NB4 (cell line): ENCODE measurements around the gene ASIC3.

Experiments
- TF ChIP-seq, protein P1 (sequence below): IDR thresholded peaks from one replicate; pipeline ENCODE4 v1.5.1; 2012; ENCODE audit warnings: low read depth, low read length
- TF ChIP-seq, protein P2 (sequence below): IDR thresholded peaks from 2 replicates; pipeline ENCODE4 v1.6.1; 2011; ENCODE audit warnings: low read depth, low read length

DNA sequence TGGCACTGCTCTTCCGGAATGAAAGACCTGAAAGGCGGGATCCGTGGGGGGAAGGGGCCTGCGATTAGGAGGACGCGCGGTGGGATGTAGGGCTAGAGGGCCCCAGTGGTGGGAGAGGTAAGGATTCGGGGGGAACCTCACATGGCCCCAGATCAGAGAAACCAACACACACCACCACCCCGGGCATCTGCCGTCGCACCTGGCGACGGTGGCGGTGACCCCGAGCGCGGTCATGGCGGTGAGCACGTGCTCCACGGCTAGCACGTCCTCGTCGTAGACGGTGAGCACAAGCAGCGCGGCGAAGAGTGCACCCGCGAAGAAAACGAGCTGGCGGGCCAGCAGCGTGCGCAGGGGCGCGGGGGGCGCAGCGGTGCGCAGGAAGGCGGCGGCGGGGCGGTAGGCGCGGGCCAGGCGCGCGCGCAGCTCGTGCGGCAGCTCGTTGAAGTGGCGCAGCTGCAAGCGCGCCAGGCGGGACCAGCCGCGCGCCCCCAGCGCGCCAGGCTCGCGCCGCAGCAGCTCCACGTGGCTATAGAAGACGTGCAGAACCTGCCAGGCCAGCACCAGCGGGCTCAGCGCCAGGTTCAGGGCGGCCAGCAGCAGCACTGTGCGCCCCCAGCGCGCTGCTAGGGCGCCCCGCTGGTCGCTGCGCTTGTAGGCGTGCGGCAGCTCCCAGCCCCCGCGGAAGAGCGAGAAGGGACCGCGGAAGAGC is 29.8 kb upstream of the ASIC3 start:
- TF ChIP-seq, protein P1, sequence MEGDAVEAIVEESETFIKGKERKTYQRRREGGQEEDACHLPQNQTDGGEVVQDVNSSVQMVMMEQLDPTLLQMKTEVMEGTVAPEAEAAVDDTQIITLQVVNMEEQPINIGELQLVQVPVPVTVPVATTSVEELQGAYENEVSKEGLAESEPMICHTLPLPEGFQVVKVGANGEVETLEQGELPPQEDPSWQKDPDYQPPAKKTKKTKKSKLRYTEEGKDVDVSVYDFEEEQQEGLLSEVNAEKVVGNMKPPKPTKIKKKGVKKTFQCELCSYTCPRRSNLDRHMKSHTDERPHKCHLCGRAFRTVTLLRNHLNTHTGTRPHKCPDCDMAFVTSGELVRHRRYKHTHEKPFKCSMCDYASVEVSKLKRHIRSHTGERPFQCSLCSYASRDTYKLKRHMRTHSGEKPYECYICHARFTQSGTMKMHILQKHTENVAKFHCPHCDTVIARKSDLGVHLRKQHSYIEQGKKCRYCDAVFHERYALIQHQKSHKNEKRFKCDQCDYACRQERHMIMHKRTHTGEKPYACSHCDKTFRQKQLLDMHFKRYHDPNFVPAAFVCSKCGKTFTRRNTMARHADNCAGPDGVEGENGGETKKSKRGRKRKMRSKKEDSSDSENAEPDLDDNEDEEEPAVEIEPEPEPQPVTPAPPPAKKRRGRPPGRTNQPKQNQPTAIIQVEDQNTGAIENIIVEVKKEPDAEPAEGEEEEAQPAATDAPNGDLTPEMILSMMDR, result no peak
- TF ChIP-seq, protein P2, sequence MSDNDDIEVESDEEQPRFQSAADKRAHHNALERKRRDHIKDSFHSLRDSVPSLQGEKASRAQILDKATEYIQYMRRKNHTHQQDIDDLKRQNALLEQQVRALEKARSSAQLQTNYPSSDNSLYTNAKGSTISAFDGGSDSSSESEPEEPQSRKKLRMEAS, result no peak; the same call in none of the 2 replicates
